Urinary bladder (tissue), 4 donors: Measurements from ENCODE around the gene NKD1. TPM values are rescaled to one million over a fixed set of nuclear protein-coding genes. Genes with fewer than 3 reads are reported as not detected.
"Not testable (repeated sequence)": the region's sequence is repeated elsewhere in the genome, so short reads cannot be mapped to it uniquely, and the experiment has no call there.

Experiments used
- DNase-seq: peaks from one replicate; pipeline ENCODE4 v3.0.0-alpha.2; 2015; ENCODE audit errors: extremely low spot score
- H3K27ac ChIP-seq: one replicate; pipeline ENCODE4 v1.5.1; 2013; ENCODE audit warnings: low read depth, mild to moderate bottlenecking, moderate library complexity
- H3K36me3 ChIP-seq: one replicate; pipeline ENCODE4 v1.6.1; 2013; ENCODE audit warnings: mild to moderate bottlenecking, moderate library complexity; ENCODE audit not compliant: insufficient read depth
- H3K4me1 ChIP-seq: one replicate; pipeline ENCODE4 v1.6.1; 2013; ENCODE audit warnings: mild to moderate bottlenecking, moderate library complexity; ENCODE audit not compliant: insufficient read depth
- H3K4me3 ChIP-seq: one replicate; pipeline ENCODE4 v1.5.1; 2013; ENCODE audit warnings: low read depth, low read length
- WGBS: extraction: QIAGEN DNeasy Blood & Tissue Kit; methylation state at CpG from one replicate; pipeline ENCODE4 v1.1.7; 2013; 5-methylcytosine and 5-hydroxymethylcytosine counted together
- polyA plus RNA-seq: library from polyadenylated mRNA; stranded (reverse); fragments of 200-250 nt; gene quantifications from one replicate; pipeline ENCODE4 v1.2.3, GENCODE V29; 2013
- total RNA-seq: library from RNA; depleted of rRNA; stranded (reverse); fragments of >200 nt; gene quantifications from one replicate; pipeline ENCODE4 v1.2.3, GENCODE V29; 2014
- donor health status: healthy with polysubstance abuse.
- donor health status: healthy.

NKD1 gene, protein sequence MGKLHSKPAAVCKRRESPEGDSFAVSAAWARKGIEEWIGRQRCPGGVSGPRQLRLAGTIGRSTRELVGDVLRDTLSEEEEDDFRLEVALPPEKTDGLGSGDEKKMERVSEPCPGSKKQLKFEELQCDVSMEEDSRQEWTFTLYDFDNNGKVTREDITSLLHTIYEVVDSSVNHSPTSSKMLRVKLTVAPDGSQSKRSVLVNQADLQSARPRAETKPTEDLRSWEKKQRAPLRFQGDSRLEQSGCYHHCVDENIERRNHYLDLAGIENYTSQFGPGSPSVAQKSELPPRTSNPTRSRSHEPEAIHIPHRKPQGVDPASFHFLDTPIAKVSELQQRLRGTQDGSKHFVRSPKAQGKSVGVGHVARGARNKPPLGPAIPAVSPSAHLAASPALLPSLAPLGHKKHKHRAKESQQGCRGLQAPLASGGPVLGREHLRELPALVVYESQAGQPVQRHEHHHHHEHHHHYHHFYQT
- total RNA-seq (6.2 TPM), polyA plus RNA-seq (5.9 TPM)

DNA sequence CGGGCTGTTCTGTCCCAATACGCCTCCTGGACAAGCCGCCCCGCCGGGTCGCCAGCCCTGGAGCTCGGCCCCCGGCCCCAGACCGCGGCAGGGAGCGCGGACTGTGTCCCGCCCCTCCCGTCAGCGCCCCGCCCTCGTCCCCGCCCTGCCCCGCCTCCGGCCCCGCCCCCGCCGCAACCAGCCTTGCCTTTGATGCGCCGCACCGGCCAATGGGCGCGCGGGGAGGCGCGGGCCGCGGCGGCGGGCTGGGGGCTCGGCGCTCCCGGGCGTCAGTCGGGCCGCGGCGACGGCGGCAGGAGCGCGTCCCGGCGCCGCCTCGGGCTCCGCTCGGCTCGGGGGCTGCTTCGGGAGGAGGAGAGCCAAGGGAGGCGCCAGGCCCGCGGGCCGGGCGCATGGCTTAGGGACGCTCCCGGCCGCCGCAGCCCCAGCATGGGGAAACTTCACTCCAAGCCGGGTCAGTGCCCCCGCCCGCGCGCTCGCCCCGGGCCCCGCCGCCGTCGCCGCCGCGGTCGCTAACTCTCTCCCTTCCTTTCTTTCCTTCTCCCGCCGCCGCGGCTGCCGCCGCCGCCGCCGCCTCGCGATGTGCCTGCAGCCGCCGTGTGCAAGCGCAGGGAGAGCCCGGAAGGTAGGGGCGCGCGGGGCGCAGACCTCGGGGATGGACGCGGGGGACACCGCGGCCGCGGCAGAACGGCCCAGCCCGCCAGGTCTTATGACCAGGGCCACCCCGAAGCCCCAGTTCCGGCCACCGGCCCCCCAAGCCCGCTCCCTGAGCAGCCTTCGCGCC is at the start of gene NKD1:
NKD1 (plus strand) TSS at position 272 of the 784 bp plus-strand sequence; CDS start at position 430, 158 bp downstream.
- DNase-seq, result no peak
- peak within 1 kb of the TSS; percentile 87 for H3K4me3 ChIP-seq
- no peaks in the 10 kb centered on the region for H3K4me1 ChIP-seq
- WGBS, result under 1% methylated on average over 111 of the region's 113 CpGs
- peak within 1 kb of the TSS; percentile 27 for H3K27ac ChIP-seq
- no peaks in the 10 kb centered on the region for H3K36me3 ChIP-seq

DNA sequence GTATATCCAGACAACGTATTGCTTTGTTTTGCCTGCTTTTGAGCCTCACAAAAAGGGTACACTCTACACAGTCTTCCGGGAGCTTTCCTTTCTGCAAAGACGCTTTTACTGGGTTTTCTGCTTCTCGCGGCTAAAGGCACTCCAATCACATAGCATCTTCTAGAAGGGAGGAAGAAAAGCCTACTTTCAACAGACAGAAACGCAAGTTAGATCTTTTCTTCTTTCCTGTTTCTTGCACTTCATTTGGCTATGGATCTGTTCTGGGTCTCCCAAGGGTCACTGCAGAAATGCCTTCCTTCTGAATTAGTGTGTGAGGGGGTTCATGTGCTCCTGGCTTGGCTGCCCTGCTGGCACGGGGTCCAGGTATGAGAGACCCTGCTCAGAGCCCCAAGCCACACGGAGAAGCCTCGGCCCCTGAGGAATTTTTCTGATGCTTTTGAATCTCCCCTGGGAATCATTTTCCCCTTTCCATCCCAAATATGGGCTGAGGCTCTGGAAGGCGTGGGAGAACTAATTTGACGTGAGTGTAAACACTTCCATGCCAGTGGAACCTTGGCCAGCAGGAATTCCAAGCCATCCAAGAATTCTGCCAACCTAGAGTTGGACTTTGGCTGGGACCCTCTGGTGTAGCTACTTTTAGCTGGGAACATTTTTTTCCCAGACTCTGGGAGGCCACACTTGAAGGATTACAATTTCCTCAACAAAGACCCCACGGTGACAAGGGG is 49.6 kb upstream of the NKD1 start:
- DNase-seq, result no peak
- no peaks in the 10 kb centered on the region for H3K36me3 ChIP-seq
- no peak overlapping the region for H3K27ac ChIP-seq
- no peak overlapping the region for H3K4me3 ChIP-seq
- no peaks in the 10 kb centered on the region for H3K4me1 ChIP-seq
- WGBS, result 29% methylated on average over 12 of the region's 12 CpGs

DNA sequence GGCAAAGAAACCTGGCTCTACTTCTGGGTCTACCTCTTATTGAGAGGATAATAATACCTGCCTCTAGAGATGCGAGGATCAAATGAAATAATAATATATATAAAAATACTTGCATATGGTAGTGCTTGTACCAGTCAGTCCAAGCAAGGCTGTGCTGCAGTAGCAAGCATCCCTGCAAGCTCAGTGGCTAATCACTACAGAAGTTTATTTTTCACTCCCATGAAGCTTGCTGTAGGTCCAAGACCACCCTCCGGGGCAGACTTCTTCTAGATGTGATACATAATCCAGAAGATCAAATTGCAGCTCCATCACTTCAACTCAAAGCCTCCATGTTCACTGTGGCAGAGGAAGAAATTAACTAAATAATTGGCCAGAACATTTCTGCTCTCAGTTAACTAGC is 48.9 kb upstream of the NKD1 start:
- Histone ChIP-seq H3K27ac (no peak overlapping the region), H3K4me1 (no peaks in the 10 kb centered on the region), H3K36me3 (no peaks in the 10 kb centered on the region), H3K4me3 (no peak overlapping the region)
- no peak for DNase-seq
- WGBS, result 91% methylated on average over 2 of the region's 2 CpGs

DNA sequence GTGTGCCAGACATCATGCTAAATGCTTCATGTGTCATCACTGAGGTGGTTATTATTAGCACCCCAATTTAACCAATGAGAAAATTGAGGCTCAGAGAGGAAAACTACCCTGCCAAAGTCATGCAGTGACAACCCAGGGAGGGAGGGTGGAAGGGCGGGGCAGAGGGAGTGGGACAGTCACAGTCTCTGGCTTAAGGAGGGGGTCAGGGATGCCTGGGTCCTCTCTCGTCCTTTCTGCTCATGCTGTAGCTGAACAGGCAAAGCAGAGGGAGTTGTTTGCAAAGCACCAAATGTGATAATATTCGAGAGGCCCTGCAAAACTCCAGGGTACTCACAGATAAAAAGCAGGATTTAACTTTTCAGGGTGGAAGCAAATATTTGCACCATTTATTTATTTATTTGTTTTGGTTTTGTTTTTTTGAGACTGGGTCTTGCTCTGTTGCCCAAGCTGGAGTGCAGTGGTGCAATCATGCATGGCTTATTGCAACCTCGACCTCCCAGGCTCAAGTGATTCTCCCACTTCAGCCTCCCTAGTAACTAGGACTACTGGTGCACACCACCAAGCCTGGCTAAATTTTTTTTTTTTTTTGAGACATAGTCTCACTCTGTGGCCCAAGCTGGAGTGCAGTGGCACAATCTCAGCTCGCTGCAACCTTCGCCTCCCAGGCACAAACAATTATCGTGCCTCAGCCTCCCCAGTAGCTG is 47.9 kb upstream of the NKD1 start:
- H3K4me1 ChIP-seq, result no peaks in the 10 kb centered on the region
- H3K4me3 ChIP-seq, result no peak overlapping the region

DNA sequence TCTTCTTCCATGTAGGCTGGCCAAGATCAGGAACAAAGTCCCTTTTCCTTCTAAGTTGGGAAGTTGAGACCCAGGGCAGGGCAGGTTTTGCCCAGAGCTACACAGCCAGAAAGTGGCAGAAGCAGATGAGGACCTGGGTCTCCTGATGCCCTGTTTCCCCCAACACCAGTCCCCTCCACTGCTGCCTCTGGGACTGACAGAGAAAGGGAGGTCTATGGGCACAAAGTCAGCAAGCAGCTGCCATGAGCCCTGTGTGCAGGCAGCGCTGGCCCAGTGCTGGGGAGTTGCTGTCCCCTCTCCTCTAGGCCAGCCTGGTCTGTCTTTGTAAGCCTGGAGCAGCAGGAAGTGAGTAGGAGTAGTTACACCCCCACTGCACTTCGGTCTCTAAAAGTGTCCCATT is 46.9 kb upstream of the NKD1 start:
- no peak for DNase-seq
- H3K36me3 ChIP-seq, result no peaks in the 10 kb centered on the region
- H3K27ac ChIP-seq, result no peak overlapping the region
- H3K4me1 ChIP-seq, result no peaks in the 10 kb centered on the region
- 94% methylated on average over 2 of the region's 2 CpGs for WGBS
- no peak overlapping the region for H3K4me3 ChIP-seq

More for the DNA sequence above, 47.9 kb upstream of the NKD1 start:
- no peak overlapping the region for H3K27ac ChIP-seq
- no peak for DNase-seq
- no peaks in the 10 kb centered on the region for H3K36me3 ChIP-seq
- 89% methylated on average over 7 of the region's 7 CpGs for whole genome bisulfite sequencing

DNA sequence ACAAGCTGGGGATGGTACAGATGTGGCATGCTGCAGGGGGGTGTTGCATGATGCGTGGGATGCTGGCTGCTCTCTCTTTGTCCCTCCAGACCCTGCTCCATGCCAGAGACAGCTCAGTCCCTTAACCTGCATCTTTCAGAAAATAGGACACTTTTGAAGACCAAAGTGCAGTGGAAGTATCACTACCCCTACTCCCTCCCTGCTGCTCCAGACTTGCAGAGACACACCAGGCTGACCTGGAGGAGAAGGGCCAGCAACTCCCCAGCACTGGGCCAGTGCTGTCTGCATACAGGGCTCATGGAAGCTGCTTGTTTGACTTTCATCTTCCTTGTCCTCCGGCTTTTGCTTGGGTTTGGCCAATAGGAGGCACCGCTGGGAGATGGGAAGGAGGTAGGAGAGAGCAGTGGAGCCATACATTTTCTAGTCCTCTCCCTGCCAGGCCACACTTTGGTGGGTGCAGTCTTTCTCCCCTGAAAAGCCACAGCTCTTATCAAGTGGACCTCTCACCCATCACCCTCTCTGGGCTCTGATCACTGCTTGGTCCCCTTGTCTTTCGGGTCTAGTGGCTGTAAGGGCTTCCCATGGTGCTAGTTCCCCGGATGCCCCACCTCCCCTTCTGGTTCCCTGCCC is 46.1 kb upstream of the NKD1 start:
- Histone ChIP-seq H3K4me1 (no peaks in the 10 kb centered on the region), H3K4me3 (no peak overlapping the region), H3K27ac (no peak overlapping the region), H3K36me3 (no peaks in the 10 kb centered on the region)
- no peak for DNase-seq
- WGBS, result 88% methylated on average over 5 of the region's 5 CpGs

DNA sequence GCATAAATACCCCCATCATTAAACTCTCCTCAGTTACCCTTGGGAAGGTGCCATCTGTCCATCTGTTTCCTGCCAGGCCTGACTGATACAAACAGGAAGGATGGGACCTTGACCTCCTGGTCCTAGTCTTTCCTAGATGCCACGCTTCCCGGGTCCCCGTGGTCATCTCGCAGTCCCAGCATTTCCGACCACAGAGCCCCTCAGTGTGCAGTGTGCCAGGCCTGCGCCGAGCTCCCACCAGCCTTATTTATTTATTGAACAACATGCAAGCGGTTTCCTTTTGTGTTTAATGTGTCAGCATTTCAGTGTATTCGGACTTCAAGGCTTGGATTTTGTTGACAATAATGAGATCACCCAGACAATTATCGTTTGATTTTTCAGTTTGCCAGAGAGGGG is 45.6 kb upstream of the NKD1 start:
- no peaks in the 10 kb centered on the region for H3K4me1 ChIP-seq
- no peak overlapping the region for H3K4me3 ChIP-seq
- H3K36me3 ChIP-seq, result no peaks in the 10 kb centered on the region
- no peak overlapping the region for H3K27ac ChIP-seq
- WGBS, result 52% methylated on average over 10 of the region's 10 CpGs
- DNase-seq, result no peak

DNA sequence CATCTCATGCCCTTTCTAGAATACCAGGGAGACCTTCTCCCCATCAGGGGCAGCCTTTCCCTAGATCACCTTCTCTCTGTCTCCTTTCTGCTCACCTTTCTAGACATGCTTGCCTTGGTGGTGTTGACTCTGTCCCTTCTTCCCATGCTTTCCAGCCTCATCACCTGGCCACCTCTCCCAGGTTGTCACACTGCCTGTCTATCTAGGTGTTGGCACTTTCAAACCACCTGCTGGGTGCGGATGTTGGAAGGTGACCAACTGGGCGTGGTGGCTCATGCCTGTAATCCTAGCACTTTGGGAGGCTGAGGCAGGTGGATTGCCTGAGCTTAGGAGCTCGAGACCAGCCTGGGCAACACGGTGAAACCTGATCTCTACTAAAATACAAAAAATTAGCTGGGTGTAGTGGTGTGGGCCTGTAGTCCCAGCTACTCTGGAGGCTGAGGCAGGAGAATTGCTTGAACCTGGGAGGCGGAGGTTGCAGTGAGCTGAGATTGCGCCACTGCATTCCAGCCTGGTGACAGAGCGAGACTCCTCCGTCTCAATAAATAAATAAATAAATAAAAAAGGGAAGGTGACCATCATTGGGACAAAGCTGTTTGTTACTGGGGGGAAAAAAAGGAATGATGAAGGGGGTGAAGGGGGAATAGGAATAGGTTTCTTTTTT is 44.2 kb upstream of the NKD1 start:
- not testable (repeated sequence) for DNase-seq, H3K4me1 ChIP-seq, H3K4me3 ChIP-seq, H3K27ac ChIP-seq, H3K36me3 ChIP-seq
- 89% methylated on average over 8 of the region's 8 CpGs for WGBS

DNA sequence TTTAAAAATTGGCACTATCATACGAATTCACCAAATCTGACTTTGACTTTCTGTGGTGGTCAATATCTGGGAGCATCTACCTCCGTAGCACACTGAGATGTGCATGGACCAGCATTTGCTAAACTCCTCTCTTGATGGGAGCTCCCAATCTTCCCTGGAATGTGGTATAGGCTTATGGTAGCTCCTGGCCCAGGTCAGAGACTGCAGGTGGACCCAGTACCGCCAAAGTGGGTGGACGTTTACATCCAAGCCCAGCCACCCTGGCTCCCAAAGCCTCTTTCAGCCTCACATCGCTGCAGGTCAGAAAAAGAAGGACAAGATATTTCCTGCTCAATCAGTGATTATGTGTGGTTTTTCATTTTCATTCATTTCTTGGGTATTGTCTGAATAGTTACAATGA is 43.1 kb upstream of the NKD1 start:
- no peaks in the 10 kb centered on the region for H3K4me1 ChIP-seq
- DNase-seq, result no peak
- H3K36me3 ChIP-seq, result no peaks in the 10 kb centered on the region
- no peak overlapping the region for H3K4me3 ChIP-seq
- 83% methylated on average over 5 of the region's 5 CpGs for WGBS
- no peak overlapping the region for H3K27ac ChIP-seq

DNA sequence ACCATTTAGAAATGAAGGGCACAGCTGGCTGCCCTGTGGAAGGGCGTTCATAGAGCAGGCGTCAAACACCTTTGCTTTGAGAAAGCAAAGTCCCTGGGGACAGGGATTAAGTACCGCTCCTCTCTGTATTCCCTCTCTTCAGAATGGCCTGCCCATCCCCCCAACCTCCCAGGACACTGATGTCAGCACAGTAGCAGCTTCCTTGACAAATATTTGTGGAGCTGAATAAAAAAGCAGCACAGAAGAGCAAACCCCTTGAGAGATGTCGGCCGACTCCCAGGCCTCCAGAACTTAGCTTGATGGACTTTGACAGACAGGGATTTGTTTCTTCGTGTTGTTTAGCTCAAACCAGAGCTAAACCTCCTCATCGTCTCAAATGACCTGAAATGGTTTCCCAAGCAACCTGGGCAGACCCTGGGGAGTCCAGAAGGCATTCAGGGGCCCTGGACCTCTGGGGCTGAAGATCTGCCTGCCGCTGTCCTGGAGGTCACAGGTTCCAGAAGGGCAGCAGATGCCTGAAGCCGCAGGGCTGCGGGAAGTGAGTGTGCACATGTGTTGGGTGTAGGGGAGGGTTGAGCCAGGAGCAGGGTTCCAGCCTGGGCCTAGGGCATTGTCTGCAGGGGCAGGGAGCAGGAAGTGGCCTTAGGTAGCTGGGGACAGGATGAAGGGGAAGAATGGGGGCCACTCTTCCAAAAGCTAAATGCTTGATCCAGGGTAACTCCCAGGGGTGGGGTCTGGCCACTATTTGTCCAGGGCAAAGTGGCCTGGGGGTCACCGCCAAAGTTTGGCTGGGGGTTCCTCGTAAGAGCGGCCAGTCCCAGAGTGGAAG is 42.3 kb upstream of the NKD1 start:
- WGBS, result 73% methylated on average over 13 of the region's 13 CpGs
- Histone ChIP-seq H3K4me3 (no peak overlapping the region), H3K27ac (no peak overlapping the region), H3K4me1 (no peaks in the 10 kb centered on the region), H3K36me3 (no peaks in the 10 kb centered on the region)
- no peak for DNase-seq

DNA sequence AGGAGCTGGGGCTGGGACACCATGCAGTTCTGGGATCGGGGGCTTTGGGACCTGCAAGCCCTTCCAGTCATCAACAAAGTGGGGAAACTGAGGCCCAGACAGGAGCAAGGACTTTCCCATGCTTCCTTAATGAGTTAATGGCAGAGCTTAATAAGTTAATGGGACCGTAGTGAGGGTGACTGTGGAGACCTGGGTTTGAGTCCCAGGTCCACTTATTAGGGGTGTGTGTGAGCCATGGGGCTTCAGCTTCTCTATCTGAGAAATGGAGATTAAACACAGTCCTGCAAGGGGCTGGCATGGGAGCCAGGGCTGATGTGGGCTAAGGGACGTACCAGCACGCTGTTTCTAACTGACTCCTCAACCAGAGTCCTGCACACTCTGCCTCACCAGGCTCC is 41.7 kb upstream of the NKD1 start:
- no peak overlapping the region for H3K27ac ChIP-seq
- H3K4me3 ChIP-seq, result no peak overlapping the region
- H3K4me1 ChIP-seq, result no peaks in the 10 kb centered on the region
- no peak for DNase-seq
- H3K36me3 ChIP-seq, result no peaks in the 10 kb centered on the region
- 90% methylated on average over 4 of the region's 4 CpGs for WGBS

DNA sequence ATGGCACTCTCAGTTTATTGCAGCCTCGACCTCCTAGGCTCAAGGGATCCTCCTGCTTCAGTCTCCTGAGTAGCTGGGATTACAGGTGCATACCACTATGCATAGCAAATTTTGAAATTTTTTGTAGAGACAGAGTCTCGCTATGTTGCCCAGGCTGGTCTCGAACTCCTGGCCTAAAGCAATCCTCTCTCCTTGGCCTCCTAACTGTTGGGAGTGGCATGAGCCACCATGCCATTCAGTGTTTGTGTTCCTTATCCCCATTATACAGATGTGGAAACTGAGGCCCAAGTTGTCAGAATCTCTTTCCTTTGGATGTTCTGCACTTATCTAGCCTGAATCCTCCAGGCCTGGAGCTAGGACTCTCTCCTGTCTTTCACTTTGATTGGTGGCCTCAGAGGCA is 40.8 kb upstream of the NKD1 start:
- WGBS, result 86% methylated on average over 3 of the region's 3 CpGs
- no peaks in the 10 kb centered on the region for H3K4me1 ChIP-seq
- no peaks in the 10 kb centered on the region for H3K36me3 ChIP-seq
- no peak overlapping the region for H3K27ac ChIP-seq
- no peak for DNase-seq
- H3K4me3 ChIP-seq, result no peak overlapping the region
